DMS79 treated with DMSO at 0.1 percent for 48 hours (cell line): ENCODE data around the gene NKAPL.
"Not testable (repeated sequence)": the region's sequence is repeated elsewhere in the genome, so short reads cannot be mapped to it uniquely, and the experiment has no call there.

ENCODE experiments used
- DNase-seq: peaks from one replicate; lab custom pipeline; 2025; lab: John Stamatoyannopoulos, UW

Gene NKAPL

GRCh38 chr6:28296520-28297060 is 37.5 kb downstream of the NKAPL start:
- no peak for DNase-seq

GRCh38 chr6:28303570-28303969 is 44.5 kb downstream of the NKAPL start:
- no peak for DNase-seq

DNA sequence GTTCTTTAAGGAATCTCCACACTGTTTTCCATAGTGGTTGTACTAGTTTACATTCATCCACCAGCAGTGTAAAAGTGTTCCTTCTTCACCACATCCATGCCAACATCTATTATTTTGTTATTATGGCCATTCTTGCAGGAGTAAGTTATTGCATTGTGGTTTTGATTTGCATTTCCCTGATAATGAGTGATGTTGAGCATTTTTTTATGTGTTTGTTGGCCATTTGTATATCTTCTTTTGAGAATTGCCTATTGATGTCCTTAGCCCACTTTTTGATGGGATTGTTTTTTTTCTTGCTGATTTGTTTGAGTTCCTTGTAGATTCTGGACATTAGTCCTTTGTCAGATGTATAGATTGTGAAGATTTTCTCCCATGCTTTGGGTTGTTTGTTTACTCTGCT is 47.3 kb downstream of the NKAPL start:
- not testable (repeated sequence) for DNase-seq
